GM12872 (cell line): Measurements from ENCODE around the gene PDK1.

Experiments used
- TF ChIP-seq, protein P1 (sequence below): IDR thresholded peaks from 3 replicates; pipeline ENCODE4 v1.5.1; 2011; ENCODE audit warnings: low read depth, mild to moderate bottlenecking, low read length, moderate library complexity; ENCODE audit not compliant: insufficient read depth

PDK1 gene

DNA sequence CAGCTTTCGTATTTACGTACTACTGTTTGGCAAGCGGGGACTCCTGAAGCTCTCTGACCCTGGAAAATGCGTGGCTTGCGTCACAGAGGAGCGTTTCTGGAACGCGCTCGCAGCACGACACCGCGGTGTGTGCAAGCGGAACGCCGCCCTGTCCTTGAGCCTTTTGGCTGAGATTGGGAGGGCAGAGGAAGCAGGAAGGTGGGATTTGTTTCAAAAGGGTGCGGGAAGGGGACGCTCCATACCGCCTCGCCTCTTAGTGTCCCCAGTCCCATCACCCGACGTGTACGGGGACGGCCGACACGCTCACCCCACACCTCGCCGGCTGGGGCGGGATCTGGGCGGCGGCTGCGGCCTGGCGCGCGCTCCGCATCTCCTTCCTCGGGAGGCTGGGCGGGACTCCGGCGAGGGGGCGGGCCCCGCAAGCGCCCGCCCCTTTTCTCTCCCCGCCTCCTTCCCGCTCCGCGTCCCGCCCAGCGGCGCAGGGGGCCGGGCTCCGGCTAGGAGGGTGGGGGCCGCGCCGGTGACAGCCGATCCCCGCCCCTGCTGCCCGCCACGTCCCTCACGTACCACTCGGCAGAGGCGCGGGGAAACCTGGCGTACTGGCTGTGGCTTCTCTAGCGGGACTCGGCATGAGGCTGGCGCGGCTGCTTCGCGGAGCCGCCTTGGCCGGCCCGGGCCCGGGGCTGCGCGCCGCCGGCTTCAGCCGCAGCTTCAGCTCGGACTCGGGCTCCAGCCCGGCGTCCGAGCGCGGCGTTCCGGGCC, at the start of gene PDK1:
TSS of gene PDK1 (plus strand) at position 569 of the 762 bp plus-strand sequence. CDS start at position 630, 61 bp downstream.
- TF ChIP-seq, protein P1, sequence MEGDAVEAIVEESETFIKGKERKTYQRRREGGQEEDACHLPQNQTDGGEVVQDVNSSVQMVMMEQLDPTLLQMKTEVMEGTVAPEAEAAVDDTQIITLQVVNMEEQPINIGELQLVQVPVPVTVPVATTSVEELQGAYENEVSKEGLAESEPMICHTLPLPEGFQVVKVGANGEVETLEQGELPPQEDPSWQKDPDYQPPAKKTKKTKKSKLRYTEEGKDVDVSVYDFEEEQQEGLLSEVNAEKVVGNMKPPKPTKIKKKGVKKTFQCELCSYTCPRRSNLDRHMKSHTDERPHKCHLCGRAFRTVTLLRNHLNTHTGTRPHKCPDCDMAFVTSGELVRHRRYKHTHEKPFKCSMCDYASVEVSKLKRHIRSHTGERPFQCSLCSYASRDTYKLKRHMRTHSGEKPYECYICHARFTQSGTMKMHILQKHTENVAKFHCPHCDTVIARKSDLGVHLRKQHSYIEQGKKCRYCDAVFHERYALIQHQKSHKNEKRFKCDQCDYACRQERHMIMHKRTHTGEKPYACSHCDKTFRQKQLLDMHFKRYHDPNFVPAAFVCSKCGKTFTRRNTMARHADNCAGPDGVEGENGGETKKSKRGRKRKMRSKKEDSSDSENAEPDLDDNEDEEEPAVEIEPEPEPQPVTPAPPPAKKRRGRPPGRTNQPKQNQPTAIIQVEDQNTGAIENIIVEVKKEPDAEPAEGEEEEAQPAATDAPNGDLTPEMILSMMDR: no peak

DNA sequence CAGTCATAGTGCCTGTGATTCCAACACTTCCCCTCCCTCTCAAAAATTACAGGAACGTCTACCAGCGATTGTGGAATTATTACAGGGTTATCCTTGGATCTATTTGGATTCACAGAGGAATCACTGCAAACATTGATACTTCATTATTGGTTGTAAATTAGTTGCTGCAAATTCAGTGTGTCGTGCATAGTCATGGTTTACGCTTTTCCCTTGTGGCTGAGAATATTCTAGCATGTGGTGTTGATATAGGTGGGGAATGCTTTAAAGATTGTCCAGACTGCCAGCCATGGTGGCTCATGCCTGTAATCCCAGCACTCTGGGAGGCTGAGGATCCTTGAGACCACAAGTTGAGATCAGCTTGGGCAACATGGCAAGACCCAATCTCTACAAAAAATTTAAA, 48.7 kb upstream of the PDK1 start:
- TF ChIP-seq, protein P1: no peak

DNA sequence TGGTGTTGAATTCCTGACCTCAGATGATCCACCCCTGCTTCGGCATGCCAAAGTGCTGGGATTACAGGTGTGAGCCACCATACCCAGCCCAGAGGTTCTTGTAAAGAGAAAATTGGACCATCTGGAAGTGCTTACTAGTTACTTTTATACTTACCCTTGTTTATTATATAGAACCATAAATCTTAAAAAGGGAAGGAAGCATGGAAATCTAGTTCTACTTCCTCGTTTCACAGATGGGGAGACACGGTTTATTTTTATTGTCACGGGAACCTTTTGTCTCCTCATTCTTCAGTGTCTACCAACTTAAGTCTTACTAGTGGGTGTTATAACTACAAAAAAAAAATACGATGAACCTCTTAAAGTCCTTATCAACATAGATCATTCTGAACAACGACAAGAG, 45.8 kb upstream of the PDK1 start:
- TF ChIP-seq, protein P1: no peak

DNA sequence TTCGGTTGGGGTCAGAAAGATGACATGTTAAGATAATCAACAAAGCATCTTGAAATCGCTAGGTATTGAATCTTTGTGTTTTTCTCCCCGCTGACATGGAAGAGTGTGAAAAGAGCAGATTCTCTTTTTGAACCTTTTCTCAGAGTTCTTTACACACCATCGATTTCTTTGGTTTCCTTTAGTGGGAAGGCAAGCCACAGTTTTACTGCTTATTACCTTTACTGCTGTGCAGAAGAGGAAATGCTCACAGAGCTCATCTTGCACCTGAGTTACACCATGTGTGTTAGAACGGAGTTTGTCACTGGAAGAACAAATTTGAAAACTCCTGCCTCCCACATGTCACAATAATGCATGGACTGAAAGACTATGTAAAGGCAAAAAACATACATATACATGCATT, 45.3 kb upstream of the PDK1 start:
- TF ChIP-seq, protein P1: no peak

DNA sequence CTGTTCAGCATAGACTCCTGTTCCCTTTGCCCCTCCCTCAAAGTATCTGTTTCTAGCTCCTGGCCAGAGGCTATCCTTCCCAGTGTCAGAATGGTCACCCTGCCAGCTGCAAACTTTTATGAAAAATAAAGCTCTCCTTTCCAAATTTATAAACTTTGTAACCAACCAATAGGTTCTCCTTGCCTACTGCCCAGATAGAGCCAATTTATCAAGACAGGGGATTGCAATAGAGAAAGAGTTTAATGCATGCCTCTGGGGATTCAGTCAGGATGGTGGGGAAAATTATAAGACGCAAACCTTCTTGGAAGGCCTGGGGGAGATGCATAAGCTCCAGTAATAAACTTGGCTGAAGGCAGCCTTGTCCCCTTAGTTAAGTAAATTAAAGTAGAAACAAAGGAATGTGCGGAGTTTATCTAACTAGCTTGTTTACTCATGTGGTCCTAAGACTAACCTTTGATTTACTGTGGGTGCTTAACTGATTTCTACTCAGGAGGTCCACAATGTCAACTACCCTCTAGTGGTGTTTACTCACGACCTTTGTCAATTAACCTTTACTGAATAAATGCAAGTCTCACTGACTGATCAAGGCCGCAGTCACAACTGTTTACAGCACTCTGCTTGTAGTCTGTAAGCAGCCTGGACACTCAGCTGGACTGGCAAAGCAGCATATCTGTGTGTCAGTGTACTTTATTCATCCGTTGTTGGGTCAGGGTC, 42.9 kb upstream of the PDK1 start:
- TF ChIP-seq, protein P1: no peak

DNA sequence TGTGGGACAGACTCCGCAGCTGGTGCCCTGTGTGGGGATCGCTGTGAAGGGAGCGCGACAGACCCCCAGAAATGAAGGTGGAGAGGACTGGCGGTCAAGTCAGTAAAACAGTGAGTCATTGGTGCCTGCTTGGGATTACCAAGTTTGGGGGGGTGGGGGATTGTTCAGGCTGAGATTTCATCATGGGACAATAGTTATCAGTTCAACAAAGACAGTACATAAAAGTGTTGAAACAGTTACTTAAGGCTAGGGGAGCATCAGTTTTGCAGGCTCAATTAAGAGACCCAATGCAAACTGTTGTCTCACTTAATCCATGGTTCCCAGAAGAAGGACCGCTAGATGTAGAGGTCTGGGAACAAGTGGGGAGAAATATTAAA, 42.4 kb upstream of the PDK1 start:
- TF ChIP-seq, protein P1: no peak

DNA sequence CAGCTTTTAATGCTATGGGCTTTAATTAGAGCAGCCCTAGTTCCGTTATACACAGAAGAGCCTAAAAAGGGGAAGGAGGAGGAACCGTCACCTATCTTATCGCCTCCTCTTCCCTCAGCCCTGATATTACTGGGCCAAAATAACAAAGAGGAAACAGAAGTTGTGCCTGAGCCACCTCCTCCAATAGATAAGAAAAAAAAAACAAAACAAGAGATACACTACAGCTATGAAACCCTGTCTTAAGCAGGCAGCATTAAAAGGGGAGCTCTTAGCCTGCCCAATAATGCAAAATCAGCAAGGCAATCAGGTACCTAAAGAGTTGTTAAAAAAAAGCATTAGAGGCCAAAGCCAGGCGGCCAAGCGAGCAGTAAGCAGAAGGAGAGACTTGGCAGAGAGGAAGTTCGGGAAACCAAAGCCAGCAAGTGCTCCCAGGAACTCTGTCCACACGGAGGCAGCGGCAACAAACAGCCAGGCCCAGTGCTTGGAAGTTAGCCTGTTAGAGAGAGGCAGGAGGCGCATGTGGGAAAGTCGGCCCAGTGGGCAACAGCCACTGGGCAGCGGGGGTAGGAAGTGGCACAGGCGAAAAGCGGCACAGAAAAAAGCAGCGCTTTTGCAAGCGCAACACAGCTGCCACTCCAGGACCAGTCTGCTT, 41.8 kb upstream of the PDK1 start:
- TF ChIP-seq, protein P1: no peak
